HG03354 (cell line): ENCODE data around the gene ZNF891.

Source experiments
- ATAC-seq: cut with Tn5 transposase; IDR thresholded peaks from one replicate; pipeline ENCODE4 v1.9.1; 2021; ENCODE audit warnings: mild to moderate bottlenecking; ENCODE audit not compliant: unreplicated experiment, poor library complexity, severe bottlenecking

The ZNF891 gene

DNA sequence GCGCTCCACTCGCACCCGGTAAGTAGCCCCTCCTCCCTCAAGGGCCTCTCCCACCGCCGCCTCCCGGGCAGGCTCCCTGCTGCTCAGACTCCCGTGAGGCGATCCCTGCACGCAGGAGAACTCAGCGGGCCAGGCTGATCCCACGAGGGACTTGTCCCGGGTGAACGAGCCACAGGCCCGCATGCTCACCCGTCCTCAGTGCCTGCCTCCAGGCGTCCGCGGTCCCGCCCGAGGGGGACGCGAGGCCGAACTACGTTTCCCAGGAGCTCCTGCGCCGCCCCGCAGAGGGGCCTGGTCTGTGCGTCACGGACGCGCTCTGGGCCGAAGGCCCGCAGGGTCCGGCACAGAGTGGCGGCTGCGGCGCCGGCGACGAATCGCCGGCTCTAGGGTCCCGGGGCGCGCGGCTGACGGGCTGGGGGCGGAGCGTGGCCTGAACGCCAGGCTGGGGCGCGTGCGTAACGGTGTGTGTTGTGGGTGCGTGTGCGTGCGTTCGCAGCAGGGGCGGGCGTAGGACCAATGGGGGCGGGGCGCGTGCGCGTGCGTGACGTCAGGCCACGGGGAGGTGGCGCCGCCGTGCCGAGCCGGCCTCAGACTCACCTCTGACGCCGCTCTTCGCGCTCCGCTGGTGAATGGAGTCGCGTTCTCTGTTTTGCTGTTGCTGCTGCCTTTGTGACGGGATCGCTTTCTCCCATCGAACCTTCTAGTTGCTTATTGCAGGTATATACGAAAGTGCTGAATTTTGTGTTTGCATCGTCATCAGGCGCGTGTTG, at the start of gene ZNF891, which contains the start of gene ZNF10:
ZNF891 (minus strand) TSS at position 237 of the 770 bp plus-strand sequence. CDS start 8,356 bp downstream, outside the sequence.
ZNF10 (plus strand) TSS at position 590 of the 770 bp plus-strand sequence. CDS start 13,866 bp downstream, outside the sequence.
- peak; percentile 94 for ATAC-seq

DNA sequence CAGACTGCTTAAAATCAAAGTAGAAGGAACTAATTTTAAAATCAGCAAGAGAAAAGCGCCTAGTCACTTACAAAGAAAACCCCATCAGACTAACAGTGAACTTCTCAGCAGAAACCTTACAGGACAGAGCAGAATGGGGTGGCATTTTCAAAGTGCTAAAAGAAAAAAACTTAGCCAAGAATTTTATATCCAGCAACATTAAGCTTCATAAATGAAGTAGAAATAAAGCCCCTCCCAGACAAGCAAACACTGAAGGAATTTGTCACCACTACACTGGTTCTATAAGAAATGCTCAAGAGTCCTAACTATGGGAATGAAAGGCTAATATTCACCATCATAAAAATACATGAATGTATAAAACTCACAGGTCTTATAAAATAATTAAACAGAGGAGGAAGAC, 44.8 kb upstream of the ZNF891 start:
- no peak for ATAC-seq

DNA sequence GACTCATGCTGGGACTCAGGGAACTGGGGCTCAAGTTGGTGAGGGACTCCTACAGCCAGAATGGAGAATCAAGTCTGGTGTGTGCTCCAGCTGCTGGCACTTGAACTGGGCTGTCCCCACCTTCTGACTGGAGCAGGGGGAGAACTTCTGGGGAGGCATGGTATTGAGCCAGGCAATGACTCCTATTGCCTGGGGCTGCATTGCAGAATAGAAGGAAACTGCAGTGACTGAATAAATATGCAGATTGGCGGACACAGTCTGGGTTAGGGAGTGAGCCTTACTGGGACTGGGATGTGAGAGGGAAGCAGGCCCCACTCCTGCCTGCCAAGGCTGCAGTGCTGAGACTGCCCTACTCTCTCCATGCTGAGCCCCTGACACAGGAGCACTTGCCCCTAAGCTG, 42.4 kb upstream of the ZNF891 start:
- no peak for ATAC-seq

- ATAC-seq: no peak
Measured at GRCh38 chr12:133165776-133166175, 35.7 kb upstream of the ZNF891 start.

DNA sequence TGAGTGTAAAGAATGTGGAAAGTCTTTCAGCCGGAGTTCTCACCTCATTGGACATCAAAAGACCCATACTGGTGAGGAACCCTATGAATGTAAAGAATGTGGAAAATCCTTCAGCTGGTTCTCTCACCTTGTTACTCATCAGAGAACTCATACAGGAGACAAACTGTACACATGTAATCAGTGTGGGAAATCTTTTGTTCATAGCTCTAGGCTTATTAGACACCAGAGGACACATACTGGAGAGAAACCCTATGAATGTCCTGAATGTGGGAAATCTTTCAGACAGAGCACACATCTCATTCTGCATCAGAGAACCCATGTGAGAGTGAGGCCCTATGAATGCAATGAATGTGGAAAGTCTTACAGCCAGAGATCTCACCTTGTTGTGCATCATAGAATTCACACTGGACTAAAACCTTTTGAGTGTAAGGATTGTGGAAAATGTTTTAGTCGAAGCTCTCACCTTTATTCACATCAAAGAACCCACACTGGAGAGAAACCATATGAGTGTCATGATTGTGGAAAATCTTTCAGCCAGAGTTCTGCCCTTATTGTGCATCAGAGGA, 26.1 kb upstream of the ZNF891 start:
- no peak for ATAC-seq

GRCh38 chr12:133145981-133146380, 15.9 kb upstream of the ZNF891 start:
- ATAC-seq: no peak

DNA sequence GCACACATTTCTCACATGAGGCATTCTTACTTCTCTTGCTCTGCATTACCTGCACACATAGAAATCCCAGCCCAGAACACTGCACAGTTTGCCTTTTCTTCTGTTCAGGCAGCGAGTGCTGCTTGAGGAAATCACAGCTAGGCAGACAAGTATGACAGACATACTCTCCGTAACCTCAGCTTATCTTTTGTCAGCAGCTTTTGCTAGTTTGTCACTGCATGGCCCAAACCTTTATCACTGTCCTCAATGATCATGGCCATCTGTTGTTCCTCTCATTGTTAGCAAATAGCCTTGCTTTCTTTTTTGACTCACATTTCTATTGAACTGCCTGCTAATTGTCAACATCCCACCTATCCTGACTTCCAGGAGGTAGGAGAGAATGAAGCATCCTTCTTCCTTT, 5.7 kb upstream of the ZNF891 start:
- no peak for ATAC-seq

GRCh38 chr12:133130808-133131128, 694 bp upstream of the ZNF891 start:
- peak; percentile 5 for ATAC-seq

DNA sequence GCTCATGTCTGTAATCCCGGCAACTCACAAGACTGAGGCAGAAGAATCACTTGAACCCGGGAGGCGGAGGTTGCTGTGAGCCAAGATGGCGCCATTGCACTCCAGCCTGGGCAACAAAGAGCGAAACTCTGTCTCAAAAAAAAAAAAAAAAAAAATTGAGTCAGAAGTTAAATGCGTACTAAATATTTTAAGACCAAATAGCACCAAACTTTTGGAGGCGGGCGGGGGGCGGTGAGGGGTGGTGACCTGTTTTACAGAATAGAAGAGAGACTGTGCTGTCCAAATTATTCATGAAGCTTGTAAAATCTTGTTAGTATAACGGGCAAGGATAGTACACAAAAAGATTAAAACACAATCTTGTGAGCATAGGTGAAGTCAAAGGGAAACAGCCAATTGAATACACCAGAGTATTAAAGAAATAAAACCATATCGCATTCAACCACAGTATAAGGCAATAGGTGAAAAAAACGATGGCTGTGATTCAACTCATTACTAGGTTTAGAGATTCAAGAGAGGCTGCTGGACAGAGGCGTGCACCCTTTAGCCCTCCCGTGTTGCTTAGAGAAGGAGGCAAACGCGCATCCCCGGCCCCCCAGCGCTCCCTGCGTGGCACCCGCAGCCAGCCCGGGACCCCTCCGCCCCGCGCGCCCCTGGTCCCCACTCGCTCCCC, 571 bp downstream of the ZNF891 start:
- ATAC-seq: no peak

DNA sequence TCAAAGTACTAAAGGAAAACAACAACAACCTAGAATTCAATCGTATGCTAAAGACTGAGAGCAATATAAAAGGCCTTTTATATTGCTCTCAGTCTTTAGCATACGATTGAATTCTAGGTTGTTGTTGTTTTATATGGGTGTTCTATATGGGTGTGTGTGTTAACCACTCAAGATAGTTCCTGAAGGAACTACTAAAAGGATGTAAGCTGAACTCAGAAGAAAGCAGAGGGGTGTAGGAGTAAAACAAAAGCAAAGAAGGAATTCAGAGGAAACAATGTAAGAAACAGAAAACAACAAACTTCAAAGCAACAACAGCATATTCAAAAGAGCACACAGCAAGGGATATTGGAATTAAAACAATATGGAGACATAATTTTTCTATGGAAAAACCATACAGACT, 5.4 kb downstream of the ZNF891 start:
- ATAC-seq: no peak

GRCh38 chr12:133120385-133121191, 9.5 kb downstream of the ZNF891 start:
- no peak for ATAC-seq

DNA sequence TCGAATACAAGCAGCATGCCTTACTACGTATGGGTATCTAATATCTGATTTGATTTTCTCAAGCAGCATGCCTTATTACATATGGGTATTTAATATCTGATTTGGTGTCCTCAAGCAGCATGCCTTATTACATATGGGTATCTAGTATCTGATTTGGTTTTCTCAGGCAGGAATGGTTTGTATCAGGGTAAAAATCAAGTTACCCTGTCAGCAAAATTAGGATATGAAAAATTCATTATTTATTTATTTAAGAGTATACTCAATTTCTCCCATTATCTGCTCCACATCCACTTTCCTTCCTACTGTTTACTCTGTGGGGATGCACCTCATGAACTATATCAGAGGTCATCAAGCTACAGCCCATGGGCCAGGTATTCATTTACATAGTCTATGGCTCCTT, 21.9 kb downstream of the ZNF891 start:
- no peak for ATAC-seq

DNA sequence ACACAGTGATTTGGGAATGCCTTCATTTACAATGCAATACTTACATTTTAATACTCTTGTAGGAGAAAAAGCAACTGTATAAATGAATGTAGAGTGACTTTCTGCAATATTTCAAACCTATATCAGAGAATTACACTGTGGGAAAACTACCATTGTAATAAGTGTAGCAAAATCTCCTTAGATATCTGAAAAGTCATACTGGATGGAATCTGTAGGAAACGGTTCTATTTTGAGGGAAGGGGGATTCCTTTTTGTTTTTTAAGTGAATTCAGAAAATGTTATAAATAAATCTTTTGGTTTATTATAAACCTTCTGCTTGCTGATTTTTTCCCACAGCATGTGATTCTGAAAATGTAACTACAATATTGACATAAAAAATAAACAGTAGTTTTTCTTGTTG, 23.0 kb downstream of the ZNF891 start:
- no peak for ATAC-seq

GRCh38 chr12:133106253-133106652, 23.8 kb downstream of the ZNF891 start:
- ATAC-seq: no peak

DNA sequence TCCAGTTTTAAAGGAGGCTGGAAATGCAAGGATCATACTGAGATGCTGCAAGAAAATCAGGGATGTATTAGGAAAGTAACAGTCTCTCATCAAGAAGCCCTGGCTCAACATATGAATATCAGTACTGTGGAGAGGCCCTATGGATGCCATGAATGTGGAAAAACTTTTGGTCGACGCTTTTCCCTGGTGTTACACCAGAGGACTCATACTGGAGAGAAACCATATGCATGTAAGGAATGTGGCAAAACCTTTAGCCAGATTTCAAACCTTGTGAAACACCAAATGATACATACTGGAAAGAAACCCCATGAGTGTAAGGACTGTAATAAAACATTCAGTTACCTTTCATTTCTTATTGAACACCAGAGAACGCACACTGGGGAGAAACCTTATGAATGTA, 24.5 kb downstream of the ZNF891 start:
- ATAC-seq: no peak

GRCh38 chr12:133083345-133083744, 46.7 kb downstream of the ZNF891 start:
- no peak for ATAC-seq

DNA sequence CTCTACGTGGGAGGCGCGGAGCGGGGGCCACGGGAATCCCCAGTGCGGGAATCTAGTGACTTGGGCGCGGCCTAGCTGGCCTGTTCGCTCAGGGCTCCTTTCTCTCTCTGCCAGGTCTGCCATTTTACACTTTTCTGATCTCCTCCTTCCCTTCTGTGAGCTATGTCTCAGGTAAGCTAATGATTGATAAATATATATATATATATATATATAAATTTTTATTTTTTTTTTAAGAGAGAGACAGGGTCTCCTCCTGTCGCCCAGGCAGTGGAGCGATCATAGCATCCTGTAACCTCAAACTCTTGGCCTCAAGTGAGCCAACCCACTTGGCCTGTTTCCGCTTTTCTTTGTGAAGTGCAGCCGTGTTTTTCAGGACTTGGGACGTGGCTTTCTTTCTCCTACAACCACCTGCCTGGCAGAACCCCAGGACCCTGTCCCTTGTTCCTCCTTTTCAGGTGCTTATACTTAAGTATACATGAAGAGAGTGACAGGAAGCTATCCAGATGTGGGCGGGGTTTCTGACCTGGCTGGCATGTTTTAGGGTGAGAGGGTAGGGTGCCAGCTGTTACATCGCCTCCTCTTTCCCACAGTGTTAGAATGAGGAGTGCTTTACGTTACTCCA, 48.8 kb downstream of the ZNF891 start:
- no peak for ATAC-seq

GRCh38 chr12:133080368-133081158, 49.5 kb downstream of the ZNF891 start, which contains the start of gene ZNF140:
TSS of gene ZNF140 (plus strand) at chr12:133080923. CDS start at chr12:133081321, 398 bp downstream.
- ATAC-seq: peak; percentile 81

DNA sequence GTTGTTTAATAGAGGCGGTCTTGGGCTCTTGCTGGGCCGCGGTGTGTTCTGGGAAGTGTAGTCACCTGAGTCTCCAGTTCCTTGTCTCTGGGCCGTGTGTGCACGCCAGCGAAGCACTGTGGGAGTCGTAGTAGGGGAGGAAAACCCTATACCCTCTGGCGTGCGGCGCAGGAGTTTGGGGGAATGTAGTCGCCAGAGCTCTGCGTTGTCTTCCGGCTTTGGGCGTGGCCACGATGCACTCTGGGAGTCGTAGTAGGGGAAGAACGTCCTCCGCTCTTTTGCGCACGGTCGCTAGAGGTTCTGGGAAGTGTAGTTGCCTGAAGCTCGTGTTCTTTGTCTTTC, 50.1 kb downstream of the ZNF891 start:
- peak; percentile 84 for ATAC-seq
